ENCODE measurements around the gene SUMO3. TPM values are rescaled to one million over a fixed set of nuclear protein-coding genes. Genes with fewer than 3 reads are reported as not detected.

Gene SUMO3
- total and polyA plus RNA-seq, 2 donors = 49.6 to 63.7 TPM

- Histone ChIP-seq H3K27ac (ENCODE audit: low read depth in 1 of 2, low read length in 1 of 2) (no peak overlapping the region), H3K4me1 (ENCODE audit: control insufficient read depth in 2 of 2, insufficient read depth in 2 of 2, low read length in 2 of 2) (peaks cover 0 to 29% of the 10 kb centered on the region in 2 donors), H3K9me3 (ENCODE audit: control insufficient read depth in 2 of 2, insufficient read depth in 1 of 2, low read length in 1 of 2) (no peaks in the 10 kb centered on the region), H3K36me3 (ENCODE audit: control insufficient read depth in 2 of 2, insufficient read depth in 2 of 2, low read length in 1 of 2) (peaks cover 69 to 83% of the 10 kb centered on the region in 2 donors), H3K27me3 (ENCODE audit: control insufficient read depth in 2 of 2, insufficient read depth in 1 of 2, low read length in 1 of 2) (no peaks in the 10 kb centered on the region), H3K4me3 (ENCODE audit: low read length in 2 of 2) (no peak overlapping the region)
- no peak for DNase-seq (ENCODE audit: low read depth in 6 of 9, low spot score in 9 of 9)
- 99% methylated on average over 16 of the region's 16 CpGs for WGBS
Measured at GRCh38 chr21:44857127-44857892, 39.4 kb upstream of the SUMO3 start.

GRCh38 chr21:44856131-44856530 lies 38.3 kb upstream of the SUMO3 start:
- 97% methylated on average over 17 of the region's 17 CpGs for WGBS
- no peak for DNase-seq (ENCODE audit: low read depth in 6 of 9, low spot score in 9 of 9)
- H3K27me3 ChIP-seq (ENCODE audit: control insufficient read depth in 2 of 2, insufficient read depth in 1 of 2, low read length in 1 of 2) = no peaks in the 10 kb centered on the region
- H3K4me1 ChIP-seq (ENCODE audit: control insufficient read depth in 2 of 2, insufficient read depth in 2 of 2, low read length in 2 of 2) = peaks cover 0 to 36% of the 10 kb centered on the region in 2 donors
- H3K9me3 ChIP-seq (ENCODE audit: control insufficient read depth in 2 of 2, insufficient read depth in 1 of 2, low read length in 1 of 2) = no peaks in the 10 kb centered on the region
- no peak overlapping the region for H3K4me3 ChIP-seq (ENCODE audit: low read length in 2 of 2)
- no peak overlapping the region for H3K27ac ChIP-seq (ENCODE audit: low read depth in 1 of 2, low read length in 1 of 2)
- peaks cover 67 to 78% of the 10 kb centered on the region in 2 donors for H3K36me3 ChIP-seq (ENCODE audit: control insufficient read depth in 2 of 2, insufficient read depth in 2 of 2, low read length in 1 of 2)

GRCh38 chr21:44855572-44855971 lies 37.7 kb upstream of the SUMO3 start:
- Histone ChIP-seq H3K36me3 (ENCODE audit: control insufficient read depth in 2 of 2, insufficient read depth in 2 of 2, low read length in 1 of 2) (peaks cover 69 to 80% of the 10 kb centered on the region in 2 donors), H3K27me3 (ENCODE audit: control insufficient read depth in 2 of 2, insufficient read depth in 1 of 2, low read length in 1 of 2) (no peaks in the 10 kb centered on the region), H3K4me3 (ENCODE audit: low read length in 2 of 2) (no peak overlapping the region), H3K9me3 (ENCODE audit: control insufficient read depth in 2 of 2, insufficient read depth in 1 of 2, low read length in 1 of 2) (peaks cover 0 to 2% of the 10 kb centered on the region in 2 donors), H3K27ac (ENCODE audit: low read depth in 1 of 2, low read length in 1 of 2) (peak overlapping the region in 1 of 2 donors; percentile 21), H3K4me1 (ENCODE audit: control insufficient read depth in 2 of 2, insufficient read depth in 2 of 2, low read length in 2 of 2) (peaks cover 0 to 38% of the 10 kb centered on the region in 2 donors)
- no peak for DNase-seq (ENCODE audit: low read depth in 6 of 9, low spot score in 9 of 9)
- WGBS = 95% methylated on average over 14 of the region's 14 CpGs

- Histone ChIP-seq H3K27ac (ENCODE audit: low read depth in 1 of 2, low read length in 1 of 2) (peak overlapping the region in 1 of 2 donors; percentile 76), H3K9me3 (ENCODE audit: control insufficient read depth in 2 of 2, insufficient read depth in 1 of 2, low read length in 1 of 2) (peaks cover 0 to 2% of the 10 kb centered on the region in 2 donors), H3K4me1 (ENCODE audit: control insufficient read depth in 2 of 2, insufficient read depth in 2 of 2, low read length in 2 of 2) (peaks cover 0 to 42% of the 10 kb centered on the region in 2 donors), H3K4me3 (ENCODE audit: low read length in 2 of 2) (no peak overlapping the region), H3K36me3 (ENCODE audit: control insufficient read depth in 2 of 2, insufficient read depth in 2 of 2, low read length in 1 of 2) (peaks cover 73 to 82% of the 10 kb centered on the region in 2 donors), H3K27me3 (ENCODE audit: control insufficient read depth in 2 of 2, insufficient read depth in 1 of 2, low read length in 1 of 2) (no peaks in the 10 kb centered on the region)
- peak in 3 of 9 donors; percentile 41 to 58 (median 57) for DNase-seq (ENCODE audit: low read depth in 6 of 9, low spot score in 9 of 9)
- 72% methylated on average over 31 of the region's 31 CpGs for WGBS
Measured at GRCh38 chr21:44854664-44855446, 37.0 kb upstream of the SUMO3 start.

GRCh38 chr21:44854391-44854663 lies 36.5 kb upstream of the SUMO3 start:
- WGBS = 77% methylated on average over 14 of the region's 14 CpGs
- peaks cover 0 to 2% of the 10 kb centered on the region in 2 donors for H3K9me3 ChIP-seq (ENCODE audit: control insufficient read depth in 2 of 2, insufficient read depth in 1 of 2, low read length in 1 of 2)
- peaks cover 0 to 42% of the 10 kb centered on the region in 2 donors for H3K4me1 ChIP-seq (ENCODE audit: control insufficient read depth in 2 of 2, insufficient read depth in 2 of 2, low read length in 2 of 2)
- peaks cover 75 to 82% of the 10 kb centered on the region in 2 donors for H3K36me3 ChIP-seq (ENCODE audit: control insufficient read depth in 2 of 2, insufficient read depth in 2 of 2, low read length in 1 of 2)
- H3K4me3 ChIP-seq (ENCODE audit: low read length in 2 of 2) = no peak overlapping the region
- peak in 1 of 9 donors; percentile 18 for DNase-seq (ENCODE audit: low read depth in 6 of 9, low spot score in 9 of 9)
- no peaks in the 10 kb centered on the region for H3K27me3 ChIP-seq (ENCODE audit: control insufficient read depth in 2 of 2, insufficient read depth in 1 of 2, low read length in 1 of 2)
- H3K27ac ChIP-seq (ENCODE audit: low read depth in 1 of 2, low read length in 1 of 2) = peak overlapping the region in 1 of 2 donors; percentile 76

GRCh38 chr21:44853601-44854390 lies 35.9 kb upstream of the SUMO3 start:
- Histone ChIP-seq H3K4me1 (ENCODE audit: control insufficient read depth in 2 of 2, insufficient read depth in 2 of 2, low read length in 2 of 2) (peaks cover 0 to 42% of the 10 kb centered on the region in 2 donors), H3K27ac (ENCODE audit: low read depth in 1 of 2, low read length in 1 of 2) (peak overlapping the region in 1 of 2 donors; percentile 76), H3K4me3 (ENCODE audit: low read length in 2 of 2) (no peak overlapping the region), H3K27me3 (ENCODE audit: control insufficient read depth in 2 of 2, insufficient read depth in 1 of 2, low read length in 1 of 2) (no peaks in the 10 kb centered on the region), H3K36me3 (ENCODE audit: control insufficient read depth in 2 of 2, insufficient read depth in 2 of 2, low read length in 1 of 2) (peaks cover 75 to 82% of the 10 kb centered on the region in 2 donors), H3K9me3 (ENCODE audit: control insufficient read depth in 2 of 2, insufficient read depth in 1 of 2, low read length in 1 of 2) (peaks cover 0 to 2% of the 10 kb centered on the region in 2 donors)
- 95% methylated on average over 34 of the region's 34 CpGs for WGBS
- DNase-seq (ENCODE audit: low read depth in 6 of 9, low spot score in 9 of 9) = no peak

GRCh38 chr21:44850905-44851657 lies 33.2 kb upstream of the SUMO3 start:
- no peak overlapping the region for H3K4me3 ChIP-seq (ENCODE audit: low read length in 2 of 2)
- H3K9me3 ChIP-seq (ENCODE audit: control insufficient read depth in 2 of 2, insufficient read depth in 1 of 2, low read length in 1 of 2) = peaks cover 0 to 3% of the 10 kb centered on the region in 2 donors
- 90% methylated on average over 26 of the region's 26 CpGs for WGBS
- peaks cover 7 to 48% of the 10 kb centered on the region in 2 donors for H3K4me1 ChIP-seq (ENCODE audit: control insufficient read depth in 2 of 2, insufficient read depth in 2 of 2, low read length in 2 of 2)
- no peak for DNase-seq (ENCODE audit: low read depth in 6 of 9, low spot score in 9 of 9)
- peaks cover 0 to 6% of the 10 kb centered on the region in 2 donors for H3K27me3 ChIP-seq (ENCODE audit: control insufficient read depth in 2 of 2, insufficient read depth in 1 of 2, low read length in 1 of 2)
- peaks cover 56 to 64% of the 10 kb centered on the region in 2 donors for H3K36me3 ChIP-seq (ENCODE audit: control insufficient read depth in 2 of 2, insufficient read depth in 2 of 2, low read length in 1 of 2)
- H3K27ac ChIP-seq (ENCODE audit: low read depth in 1 of 2, low read length in 1 of 2) = no peak overlapping the region

- Histone ChIP-seq H3K27ac (ENCODE audit: low read depth in 1 of 2, low read length in 1 of 2) (no peak overlapping the region), H3K4me1 (ENCODE audit: control insufficient read depth in 2 of 2, insufficient read depth in 2 of 2, low read length in 2 of 2) (peaks cover 10 to 49% of the 10 kb centered on the region in 2 donors), H3K27me3 (ENCODE audit: control insufficient read depth in 2 of 2, insufficient read depth in 1 of 2, low read length in 1 of 2) (peaks cover 0 to 14% of the 10 kb centered on the region in 2 donors), H3K36me3 (ENCODE audit: control insufficient read depth in 2 of 2, insufficient read depth in 2 of 2, low read length in 1 of 2) (peaks cover 49 to 56% of the 10 kb centered on the region in 2 donors), H3K4me3 (ENCODE audit: low read length in 2 of 2) (no peak overlapping the region), H3K9me3 (ENCODE audit: control insufficient read depth in 2 of 2, insufficient read depth in 1 of 2, low read length in 1 of 2) (peaks cover 0 to 3% of the 10 kb centered on the region in 2 donors)
- WGBS = 97% methylated on average over 20 of the region's 20 CpGs
- DNase-seq (ENCODE audit: low read depth in 6 of 9, low spot score in 9 of 9) = no peak
Measured at GRCh38 chr21:44850208-44850800, 32.4 kb upstream of the SUMO3 start.

Measured in thymus (tissue), 11 donors.